DND-41 (cell line): ENCODE measurements around the gene C17orf75.
A peak's percentile ranks its signal among the peaks of the same experiment; 100 is the strongest.

Experiments
- ATAC-seq: fragments of 200-7000 bp; cut with Tn5 transposase; 3 replicates; pipeline ENCODE4 v1.9.1; 2021; ENCODE audit warnings: low read depth; ENCODE audit not compliant: insufficient read depth
- DNase-seq: peaks from one replicate; pipeline ENCODE4 v3.0.0-alpha.2; 2020
- H2AFZ ChIP-seq: 2 replicates; pipeline ENCODE4 v1.6.0; 2012; ENCODE audit warnings: low read depth, low read length
- H3K27ac ChIP-seq: 2 replicates; pipeline ENCODE4 v1.5.1; 2012; ENCODE audit warnings: low read length, inconsistent platforms
- H3K27me3 ChIP-seq: fragments of 200-600 bp; sonication (generic); 2 replicates; pipeline ENCODE4 v1.6.0; 2012; ENCODE audit warnings: low read length, mild to moderate bottlenecking, inconsistent platforms; ENCODE audit not compliant: insufficient read depth, poor library complexity
- H3K36me3 ChIP-seq: 2 replicates; pipeline ENCODE4 v1.5.1; 2012; ENCODE audit warnings: low read length, inconsistent platforms; ENCODE audit not compliant: insufficient read depth
- H3K4me1 ChIP-seq: 2 replicates; pipeline ENCODE4 v1.5.1; 2012; ENCODE audit warnings: mild to moderate bottlenecking, low read length; ENCODE audit not compliant: insufficient read depth
- H3K4me2 ChIP-seq: 2 replicates; pipeline ENCODE4 v1.6.0; 2012; ENCODE audit warnings: mild to moderate bottlenecking, moderate library complexity, low read length, inconsistent platforms; ENCODE audit not compliant: insufficient read depth
- H3K4me3 ChIP-seq, 2 experiments: fragments of 200-600 bp in 1 of 2; shearing (Covaris generic) in 1 of 2; 2 replicates each; pipeline ENCODE4 v1.5.1; 2012 to 2016; ENCODE audit warnings: inconsistent platforms in 2 of 2, low read length in 2 of 2, mild to moderate bottlenecking in 2 of 2, low read depth in 1 of 2, moderate library complexity in 1 of 2
- H3K79me2 ChIP-seq: 2 replicates; pipeline ENCODE4 v1.6.0; 2012; ENCODE audit warnings: low read length, inconsistent platforms; ENCODE audit not compliant: insufficient read depth
- H3K9ac ChIP-seq: 2 replicates; pipeline ENCODE4 v1.6.0; 2012; ENCODE audit warnings: low read depth, mild to moderate bottlenecking, inconsistent platforms, low read length, moderate library complexity
- H3K9me3 ChIP-seq: 2 replicates; pipeline ENCODE4 v1.5.1; 2012; ENCODE audit warnings: low read length, moderate library complexity, mild to moderate bottlenecking, inconsistent platforms; ENCODE audit not compliant: insufficient read depth, severe bottlenecking
- H4K20me1 ChIP-seq: 2 replicates; pipeline ENCODE4 v1.6.0; 2012; ENCODE audit warnings: low read length; ENCODE audit not compliant: insufficient read depth
- EZH2 ChIP-seq: IDR thresholded peaks from 3 replicates; pipeline ENCODE4 v1.6.1; 2012; ENCODE audit warnings: borderline replicate concordance, low read depth, mild to moderate bottlenecking, moderate library complexity, low read length, inconsistent platforms; ENCODE audit not compliant: severe bottlenecking
- TF ChIP-seq, protein P1 (sequence below): IDR thresholded peaks from 2 replicates; pipeline ENCODE4 v1.5.1; 2012; ENCODE audit warnings: borderline replicate concordance, low read length, moderate library complexity, mild to moderate bottlenecking; ENCODE audit not compliant: poor library complexity, severe bottlenecking; ENCODE audit errors: extremely low read depth

C17orf75 gene

DNA sequence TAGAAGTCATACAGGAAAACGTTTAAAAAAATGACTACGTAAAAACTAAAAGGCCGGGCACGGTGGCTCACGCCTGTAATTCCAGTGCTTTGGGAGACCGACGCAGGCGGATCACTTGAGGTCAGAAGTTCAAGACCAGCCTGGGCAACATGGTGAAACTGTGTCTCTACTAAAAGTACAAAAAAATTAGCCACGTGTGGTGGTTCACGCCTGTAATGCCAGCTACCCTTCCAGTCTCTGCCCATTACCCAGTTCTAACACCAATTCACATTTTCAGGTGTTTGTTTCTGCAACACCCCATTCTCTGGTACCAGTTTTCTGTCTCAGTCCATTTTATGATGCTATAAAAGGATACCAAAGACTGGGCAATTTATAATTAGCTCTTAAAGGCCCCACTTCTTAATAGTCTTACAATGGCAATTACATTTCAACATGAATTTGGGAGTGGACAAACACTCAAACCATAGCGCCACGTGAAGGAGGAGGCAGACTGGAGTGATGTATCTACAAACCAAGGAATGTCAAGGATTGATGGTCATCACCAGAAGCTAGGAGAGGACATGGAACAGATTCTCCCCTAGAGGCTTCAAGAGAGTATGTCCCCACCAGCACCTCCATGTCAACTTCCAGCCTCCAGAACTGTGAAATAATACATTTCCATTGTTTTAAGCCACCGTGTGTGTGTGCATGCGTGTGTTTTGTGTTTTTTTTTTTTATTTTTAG, 791 bp upstream of the C17orf75 start:
- Histone ChIP-seq H3K9ac (peak overlapping the region; percentile 78), H3K27ac (peak overlapping the region; percentile 91)
- no peak for DNase-seq

DNA sequence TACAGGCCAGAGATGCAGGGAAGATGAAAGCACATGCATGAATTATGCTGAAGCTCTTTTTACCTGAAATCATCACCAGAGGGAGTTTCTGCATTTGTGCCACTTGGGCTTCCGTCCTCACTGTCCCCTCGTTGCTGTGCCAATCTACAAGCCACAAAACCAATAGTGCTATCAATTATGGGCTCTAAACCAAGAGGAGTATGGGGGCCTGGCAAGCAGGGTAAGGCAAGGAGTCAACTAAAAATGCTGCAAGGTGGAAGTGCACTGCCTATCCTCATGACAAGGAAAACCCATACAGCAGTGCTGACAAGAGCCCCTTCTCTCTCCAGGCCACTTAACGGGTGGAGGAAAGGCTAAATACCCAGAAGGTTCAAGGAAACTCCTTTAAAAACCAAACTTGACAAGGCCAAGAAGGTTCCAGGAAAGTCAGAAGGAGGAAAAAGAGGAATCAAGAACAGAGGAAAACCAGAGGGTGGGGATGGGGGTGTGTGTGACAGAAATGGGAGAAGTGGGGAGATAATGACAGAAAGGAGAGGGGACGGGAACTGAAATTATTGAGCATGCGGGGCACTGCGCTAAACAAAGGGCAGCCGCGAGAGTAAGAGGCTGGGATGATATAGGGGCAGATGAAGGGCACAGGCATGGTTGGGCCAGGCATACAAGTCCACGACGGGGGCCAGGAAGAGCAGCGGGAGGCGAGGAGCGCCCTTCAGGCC, 674 bp downstream of the C17orf75 start:
- H3K9me3 ChIP-seq = no peaks in the 10 kb centered on the region
- peak overlapping the region; percentile 78 for H3K9ac ChIP-seq
- H3K4me1 ChIP-seq = peaks cover 25% of the 10 kb centered on the region
- H3K79me2 ChIP-seq = peaks cover 18% of the 10 kb centered on the region
- TF ChIP-seq, protein P1, sequence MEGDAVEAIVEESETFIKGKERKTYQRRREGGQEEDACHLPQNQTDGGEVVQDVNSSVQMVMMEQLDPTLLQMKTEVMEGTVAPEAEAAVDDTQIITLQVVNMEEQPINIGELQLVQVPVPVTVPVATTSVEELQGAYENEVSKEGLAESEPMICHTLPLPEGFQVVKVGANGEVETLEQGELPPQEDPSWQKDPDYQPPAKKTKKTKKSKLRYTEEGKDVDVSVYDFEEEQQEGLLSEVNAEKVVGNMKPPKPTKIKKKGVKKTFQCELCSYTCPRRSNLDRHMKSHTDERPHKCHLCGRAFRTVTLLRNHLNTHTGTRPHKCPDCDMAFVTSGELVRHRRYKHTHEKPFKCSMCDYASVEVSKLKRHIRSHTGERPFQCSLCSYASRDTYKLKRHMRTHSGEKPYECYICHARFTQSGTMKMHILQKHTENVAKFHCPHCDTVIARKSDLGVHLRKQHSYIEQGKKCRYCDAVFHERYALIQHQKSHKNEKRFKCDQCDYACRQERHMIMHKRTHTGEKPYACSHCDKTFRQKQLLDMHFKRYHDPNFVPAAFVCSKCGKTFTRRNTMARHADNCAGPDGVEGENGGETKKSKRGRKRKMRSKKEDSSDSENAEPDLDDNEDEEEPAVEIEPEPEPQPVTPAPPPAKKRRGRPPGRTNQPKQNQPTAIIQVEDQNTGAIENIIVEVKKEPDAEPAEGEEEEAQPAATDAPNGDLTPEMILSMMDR = peak; percentile 39
- no peak for TF ChIP-seq EZH2
- H4K20me1 ChIP-seq = no peaks in the 10 kb centered on the region
- H3K4me3 ChIP-seq = peak overlapping the region; percentile 53 to 76; a peak in 3 of 4 replicates
- H2AFZ ChIP-seq = peak overlapping the region; percentile 99
- ATAC-seq (peak; percentile 38; the same call in 2 of the 3 replicates), DNase-seq (peak; percentile 37)
- H3K36me3 ChIP-seq = peaks cover 26% of the 10 kb centered on the region
- peak overlapping the region; percentile 78 for H3K4me2 ChIP-seq
- H3K27me3 ChIP-seq = no peaks in the 10 kb centered on the region
- peak overlapping the region; percentile 91 for H3K27ac ChIP-seq

More for the DNA sequence above, 791 bp upstream of the C17orf75 start:
- H3K4me2 ChIP-seq = peak overlapping the region; percentile 78
- H4K20me1 ChIP-seq = no peaks in the 10 kb centered on the region
- TF ChIP-seq EZH2 = no peak
- TF ChIP-seq, protein P1 = no peak
- H3K4me1 ChIP-seq = peaks cover 25% of the 10 kb centered on the region
- H3K27me3 ChIP-seq = no peaks in the 10 kb centered on the region
- no peaks in the 10 kb centered on the region for H3K9me3 ChIP-seq
- no peak for ATAC-seq
- H3K4me3 ChIP-seq = peak overlapping the region; percentile 53 to 76; a peak in 3 of 4 replicates
- peaks cover 16% of the 10 kb centered on the region for H3K36me3 ChIP-seq
- peaks cover 18% of the 10 kb centered on the region for H3K79me2 ChIP-seq
- H2AFZ ChIP-seq = peak overlapping the region; percentile 99

- peaks cover 49% of the 10 kb centered on the region for H3K36me3 ChIP-seq
- H2AFZ ChIP-seq = no peak overlapping the region
- H3K9ac ChIP-seq = no peak overlapping the region
- no peak overlapping the region for H3K27ac ChIP-seq
- H3K4me1 ChIP-seq = peaks cover 26% of the 10 kb centered on the region
- no peaks in the 10 kb centered on the region for H3K9me3 ChIP-seq
- no peak overlapping the region for H3K4me2 ChIP-seq
- no peak for ATAC-seq
- no peaks in the 10 kb centered on the region for H3K27me3 ChIP-seq
- TF ChIP-seq, protein P1 = no peak
- no peak for TF ChIP-seq EZH2
- no peak overlapping the region for H3K4me3 ChIP-seq
- H4K20me1 ChIP-seq = no peaks in the 10 kb centered on the region
- peaks cover 3% of the 10 kb centered on the region; the same call in 1 of the 2 replicates for H3K79me2 ChIP-seq
- no peak for DNase-seq
Observed at GRCh38 chr17:32335687-32336086, 6.3 kb downstream of the C17orf75 start.
